Caki2 (cell line): Measurements from ENCODE around the gene GCNT2. TPM values are rescaled to one million over a fixed set of nuclear protein-coding genes. Genes with fewer than 3 reads are reported as not detected.
"Not testable (repeated sequence)": the region's sequence is repeated elsewhere in the genome, so short reads cannot be mapped to it uniquely, and the experiment has no call there.

Experiments
- DNase-seq: peaks from one replicate; pipeline ENCODE4 v3.0.0-alpha.2; 2015; ENCODE audit warnings: low read depth
- in situ Hi-C: cut with HindIII; loops from 2 replicates; pipeline ENCODE4 v1.10.0; 2016; ENCODE audit warnings: low sequenced_read_pairs, low pct_unique_long_range_greater_than_20kb, mixed read lengths
- total RNA-seq: library from RNA; depleted of rRNA; stranded (reverse); fragments of >200 nt; shearing (Covaris generic); gene quantifications from 2 replicates; pipeline ENCODE4 v1.2.3, GENCODE V29; 2014; ENCODE audit warnings: low replicate concordance

GCNT2 gene
- total RNA-seq, 1 experiment from 2014 or later, result 43.9 TPM

- in situ Hi-C loops, result loop anchor here (5.0 kb wide), 1 partner anchor 102 kb away; no protein-coding TSS in a partner anchor
- DNase-seq, result peak; percentile 79
Measured at GRCh38 chr6:10510592-10511367, 10.4 kb upstream of the GCNT2 start.

GRCh38 chr6:10511477-10511876 lies 9.7 kb upstream of the GCNT2 start:
- DNase-seq, result peak; percentile 61
- in situ Hi-C loops, result loop anchor here (5.0 kb wide), 1 partner anchor 101 kb away; no protein-coding TSS in a partner anchor

GRCh38 chr6:10513544-10513943 lies 7.6 kb upstream of the GCNT2 start:
- no peak for DNase-seq
- in situ Hi-C loops, result loop anchor here (5.0 kb wide), 1 partner anchor 99 kb away; no protein-coding TSS in a partner anchor

- in situ Hi-C loops, result loop anchor here (5.0 kb wide), 1 partner anchor 98 kb away; no protein-coding TSS in a partner anchor
Measured at GRCh38 chr6:10514049-10514780, 6.9 kb upstream of the GCNT2 start.

GRCh38 chr6:10516953-10517352 lies 4.2 kb upstream of the GCNT2 start:
- no peak for DNase-seq
- in situ Hi-C loops, result no loop called here

More at GRCh38 chr6:10514049-10514780, 6.9 kb upstream of the GCNT2 start:
- DNase-seq, result no peak

GRCh38 chr6:10518557-10519407 lies 2.4 kb upstream of the GCNT2 start:
- DNase-seq, result peak; percentile 65
- in situ Hi-C loops, result no loop called here

GRCh38 chr6:10519408-10519697 lies 1.8 kb upstream of the GCNT2 start:
- in situ Hi-C loops, DNase-seq: not testable (repeated sequence)

- in situ Hi-C loops, result no loop called here
- peak; percentile 33 for DNase-seq
Measured at GRCh38 chr6:10520468-10520867, 683 bp upstream of the GCNT2 start.

- in situ Hi-C loops, result no loop called here
- peak; percentile 75 for DNase-seq
Measured at GRCh38 chr6:10522929-10523573, 1.9 kb downstream of the GCNT2 start.

GRCh38 chr6:10526156-10526555 lies 5.0 kb downstream of the GCNT2 start:
- DNase-seq, result peak; percentile 46
- in situ Hi-C loops, result no loop called here

- peak; percentile 93 for DNase-seq
- in situ Hi-C loops, result no loop called here
Measured at GRCh38 chr6:10528158-10528981, 7.2 kb downstream of the GCNT2 start.

- in situ Hi-C loops, result no loop called here
Measured at GRCh38 chr6:10529231-10529801, 8.2 kb downstream of the GCNT2 start.

GRCh38 chr6:10529828-10530374 lies 8.8 kb downstream of the GCNT2 start:
- DNase-seq, in situ Hi-C loops: not testable (repeated sequence)

More at GRCh38 chr6:10529231-10529801, 8.2 kb downstream of the GCNT2 start:
- peak; percentile 98 for DNase-seq

GRCh38 chr6:10531503-10531902 lies 10.4 kb downstream of the GCNT2 start:
- in situ Hi-C loops, result no loop called here

GRCh38 chr6:10531942-10532341 lies 10.8 kb downstream of the GCNT2 start:
- peak; percentile 58 for DNase-seq
- in situ Hi-C loops, result no loop called here

More at GRCh38 chr6:10531503-10531902, 10.4 kb downstream of the GCNT2 start:
- peak; percentile 60 for DNase-seq

- in situ Hi-C loops, result no loop called here
- DNase-seq, result peak; percentile 40
Measured at GRCh38 chr6:10532392-10532791, 11.2 kb downstream of the GCNT2 start.

GRCh38 chr6:10534419-10534762 lies 13.2 kb downstream of the GCNT2 start:
- no peak for DNase-seq
- in situ Hi-C loops, result no loop called here
